Activated CD8-positive, alpha-beta memory T cell treated with anti-CD3 and anti-CD28 coated beads for 1 hour (primary cell): ENCODE data around the gene ALG2.
A peak's percentile ranks its signal among the peaks of the same experiment; 100 is the strongest.
"Not testable (repeated sequence)": the region's sequence is repeated elsewhere in the genome, so short reads cannot be mapped to it uniquely, and the experiment has no call there.

Experiments
- DNase-seq, 2 donors: peaks; one replicate each; pipeline ENCODE4 v3.0.0-alpha.2; 2020; ENCODE audit warnings: low read depth in 1 of 2; ENCODE audit errors: extremely low read depth in 1 of 2

ALG2 gene

DNA sequence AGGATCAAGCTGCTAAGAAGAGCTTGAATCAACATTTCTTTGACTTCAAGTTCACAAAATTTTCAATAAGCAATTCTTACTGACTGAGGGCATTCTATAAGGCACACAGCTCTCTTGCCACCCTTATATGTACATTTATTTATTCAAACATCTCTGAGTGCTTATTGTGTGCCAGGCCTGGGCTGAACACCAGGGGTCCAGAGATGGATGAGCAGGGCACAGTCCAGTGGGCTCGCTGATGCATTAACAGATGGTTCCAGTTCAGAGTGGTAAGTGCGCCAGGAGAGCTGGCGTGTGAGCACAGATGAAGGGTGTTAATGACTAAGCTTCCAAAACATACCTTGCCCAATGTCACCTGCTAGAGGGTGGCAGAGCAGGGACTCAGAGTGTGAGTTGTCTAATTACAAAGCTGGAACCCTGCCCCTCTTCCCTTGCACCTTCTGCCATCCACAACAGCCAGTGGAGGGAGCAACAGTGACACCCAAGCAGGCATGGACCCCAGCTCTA is 24.6 kb downstream of the ALG2 start:
- DNase-seq = no peak

DNA sequence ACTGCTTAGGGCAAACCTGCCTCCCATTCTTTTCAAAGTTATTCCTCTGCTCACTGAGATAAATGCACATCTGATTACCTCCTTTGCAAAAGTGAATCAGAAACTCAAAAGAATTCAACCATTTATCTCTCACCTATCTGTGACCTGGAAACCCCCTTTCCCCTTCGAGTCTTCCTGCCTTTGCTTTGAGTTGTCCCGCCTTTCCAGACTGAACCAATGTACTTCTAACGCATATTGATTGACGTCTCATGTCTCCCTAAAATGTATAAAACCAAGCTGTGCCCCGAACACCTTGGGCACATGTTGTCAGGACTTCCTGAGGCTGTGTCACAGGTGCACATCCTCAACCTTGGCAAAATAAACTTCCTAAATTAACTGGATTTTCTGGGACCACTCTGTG is 25.3 kb downstream of the ALG2 start:
- not testable (repeated sequence) for DNase-seq

DNA sequence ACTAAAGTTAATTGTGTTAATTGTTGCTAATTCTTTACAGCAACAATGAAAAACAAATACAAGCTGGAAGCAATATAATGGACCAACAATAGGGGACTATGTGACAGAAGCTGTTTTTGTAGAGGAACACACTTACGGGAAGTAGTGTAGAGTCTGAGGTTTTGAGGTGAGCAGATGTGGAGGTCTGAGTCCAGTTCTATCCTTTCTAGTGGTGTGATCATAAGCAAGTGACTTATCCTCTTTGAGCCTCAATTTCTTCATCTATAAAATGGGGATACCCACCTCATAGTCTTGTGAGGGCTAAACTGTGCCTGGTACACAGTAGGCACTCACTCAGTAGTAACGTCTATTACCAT is 28.3 kb downstream of the ALG2 start:
- DNase-seq = no peak

DNA sequence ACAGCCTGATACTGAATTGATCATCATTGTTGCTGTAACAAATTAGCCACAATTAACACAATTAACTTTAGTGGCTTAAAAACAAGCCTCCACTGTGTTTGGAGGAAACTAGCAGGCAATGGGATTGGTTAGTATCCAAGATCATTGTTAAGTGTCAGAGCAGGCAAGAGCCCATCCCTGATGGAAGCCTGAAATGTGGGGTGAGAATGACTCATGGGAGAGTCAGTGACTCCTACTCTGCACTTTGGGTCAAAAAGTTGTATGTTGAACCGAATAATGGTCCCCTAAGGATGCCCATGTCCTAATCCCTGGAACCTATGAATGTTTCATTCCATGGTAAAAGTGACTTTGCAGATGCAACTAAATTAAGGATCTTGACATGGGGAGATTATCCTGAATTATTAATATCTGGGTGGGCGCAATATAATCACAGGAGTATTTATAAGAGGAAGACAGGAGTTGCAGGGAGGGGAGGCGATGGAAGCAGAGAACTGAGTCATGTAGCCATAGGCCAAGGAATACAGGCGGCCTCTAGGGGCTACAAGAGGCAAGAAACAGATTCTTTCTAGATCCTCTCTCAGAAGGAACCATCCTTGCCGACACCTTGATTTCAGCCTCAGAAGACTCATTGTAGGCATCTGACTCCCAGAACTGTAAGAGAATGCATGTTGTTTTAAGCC is 28.8 kb downstream of the ALG2 start:
- DNase-seq = no peak

DNA sequence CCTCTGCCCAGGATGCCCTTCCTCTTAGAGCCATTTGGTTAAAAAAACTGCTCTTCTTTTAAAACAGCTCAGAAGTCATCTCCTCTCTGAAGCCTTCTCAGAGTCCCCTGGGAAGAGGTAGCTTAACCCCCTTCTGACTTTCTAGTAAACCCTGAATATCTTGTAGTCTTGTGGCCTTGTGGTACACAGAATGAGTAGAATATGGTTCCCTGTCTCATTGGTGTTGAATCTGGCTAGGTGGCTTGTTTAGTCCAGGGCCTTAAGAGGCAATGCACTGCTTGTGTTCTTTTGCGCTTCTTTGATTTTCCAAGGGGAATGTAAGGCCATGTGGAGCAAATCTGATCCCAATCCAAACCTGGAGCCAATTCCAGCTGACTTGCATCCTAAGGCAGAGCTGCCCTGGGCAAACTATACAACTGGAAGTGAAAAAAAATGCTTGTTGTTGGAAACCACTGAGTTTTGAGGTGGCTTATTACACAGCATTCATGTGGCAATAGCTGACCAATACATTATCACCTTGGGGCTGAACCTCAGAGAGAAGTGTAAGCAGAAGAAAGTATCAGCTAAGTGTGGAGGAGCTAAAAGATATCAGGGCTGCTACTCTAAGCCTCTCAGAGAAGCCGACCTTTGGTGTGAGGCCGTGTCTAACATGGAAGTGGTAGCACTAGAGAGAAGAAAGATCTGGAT is 31.0 kb downstream of the ALG2 start:
- DNase-seq = no peak

DNA sequence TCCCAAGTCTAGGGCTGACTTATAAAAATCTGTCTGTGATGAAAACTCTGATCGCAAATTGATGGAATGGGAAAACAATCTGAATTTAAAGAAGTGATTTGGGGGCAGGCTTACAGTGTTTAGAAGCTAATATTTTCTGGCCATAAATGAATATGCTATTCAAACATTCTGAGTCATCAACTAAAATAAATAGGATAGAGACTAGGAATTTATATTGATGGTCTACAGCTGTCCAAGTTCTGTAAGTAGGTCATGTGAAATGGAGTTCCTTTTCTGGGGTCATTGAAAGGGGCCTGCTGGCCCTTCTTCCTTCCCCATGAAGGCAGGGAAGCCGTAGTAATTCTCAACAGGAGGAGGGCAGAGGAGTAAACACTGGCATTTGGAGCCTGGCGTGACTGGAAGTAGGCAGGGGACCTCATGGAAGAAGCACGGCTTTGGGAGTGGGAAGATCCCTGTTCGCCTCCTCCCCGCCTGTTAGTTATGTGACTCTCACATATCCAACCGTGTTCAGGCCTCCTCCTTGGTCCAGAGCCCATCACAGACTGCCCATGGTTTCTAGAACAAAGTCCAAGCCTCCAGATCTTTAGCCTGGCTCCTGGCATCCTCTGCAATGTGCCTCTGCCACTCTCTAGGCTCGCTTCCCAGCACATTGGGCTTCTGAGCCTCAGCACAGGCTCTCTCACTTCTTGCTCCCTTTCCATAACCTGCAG is 31.7 kb downstream of the ALG2 start:
- DNase-seq = no peak

DNA sequence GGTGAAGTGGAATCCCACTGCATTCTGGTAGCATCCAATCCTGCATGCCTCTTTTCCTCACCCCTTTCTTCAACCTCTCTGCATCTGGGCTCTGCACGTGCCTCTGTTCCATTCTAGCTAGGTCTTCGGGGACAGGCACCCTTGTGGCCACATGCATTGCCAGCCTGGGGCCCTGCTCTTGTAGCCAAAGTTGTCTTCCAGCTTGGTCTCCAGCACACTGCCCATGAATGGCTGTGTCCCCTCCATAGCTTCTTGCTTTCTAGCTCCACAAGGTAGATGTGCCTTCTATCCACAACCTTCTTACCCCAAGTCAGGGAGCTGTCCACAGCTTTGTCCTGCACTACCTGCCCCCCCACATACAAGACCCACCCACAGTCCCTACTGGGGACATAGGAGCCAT is 32.6 kb downstream of the ALG2 start:
- DNase-seq = no peak

DNA sequence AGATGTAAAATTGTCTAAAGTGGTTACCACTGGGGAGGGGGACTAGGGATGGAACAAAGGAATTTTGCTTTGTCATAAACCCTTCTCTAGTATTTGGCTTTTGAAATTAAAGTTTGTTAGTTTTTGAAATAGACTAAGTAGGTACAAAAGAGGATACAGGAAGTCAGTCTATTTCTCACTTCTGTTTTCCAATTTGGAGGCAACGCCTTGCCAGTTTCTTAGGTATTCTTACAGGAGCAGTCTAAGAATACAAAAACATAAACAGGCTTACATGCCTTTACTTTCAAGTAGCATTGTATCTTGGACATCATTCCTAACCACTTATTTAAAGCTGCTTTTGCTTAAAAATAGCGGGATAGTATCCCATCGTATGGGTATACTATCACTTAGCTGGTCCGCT is 34.4 kb downstream of the ALG2 start:
- no peak for DNase-seq

DNA sequence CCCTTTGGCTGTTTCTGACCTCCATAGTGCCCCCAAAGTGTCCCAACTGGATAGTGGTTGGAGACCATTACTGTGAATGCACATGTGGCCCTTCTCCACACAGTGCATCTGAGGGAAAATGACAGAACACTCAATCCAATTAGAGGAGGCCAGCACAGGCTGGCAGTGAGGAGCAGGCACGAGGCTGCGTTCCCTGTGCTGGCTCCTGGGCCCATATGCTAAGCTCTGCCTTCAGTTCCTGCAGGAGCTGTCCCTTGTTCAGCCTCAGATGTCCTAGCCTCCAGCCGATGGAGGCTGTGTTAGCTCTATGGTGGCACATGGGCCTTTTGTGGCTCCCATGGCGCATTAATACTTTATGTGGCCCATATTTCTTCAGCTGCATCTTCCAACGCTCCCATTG is 35.8 kb downstream of the ALG2 start:
- DNase-seq = no peak

DNA sequence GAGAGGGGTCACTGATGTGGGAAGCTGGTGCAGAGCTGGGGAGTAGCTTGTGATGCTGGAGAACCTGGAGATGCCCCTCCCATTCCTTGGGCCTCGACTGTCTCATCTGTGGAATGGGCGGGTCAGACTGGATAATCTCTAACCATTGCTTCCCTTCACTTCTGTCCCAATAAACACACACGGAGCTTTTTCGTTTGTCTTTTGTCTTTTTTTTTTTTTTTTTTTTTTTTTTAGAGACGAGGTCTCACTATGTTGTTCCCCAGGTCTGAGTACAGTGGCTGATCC is 36.5 kb downstream of the ALG2 start:
- DNase-seq = no peak

DNA sequence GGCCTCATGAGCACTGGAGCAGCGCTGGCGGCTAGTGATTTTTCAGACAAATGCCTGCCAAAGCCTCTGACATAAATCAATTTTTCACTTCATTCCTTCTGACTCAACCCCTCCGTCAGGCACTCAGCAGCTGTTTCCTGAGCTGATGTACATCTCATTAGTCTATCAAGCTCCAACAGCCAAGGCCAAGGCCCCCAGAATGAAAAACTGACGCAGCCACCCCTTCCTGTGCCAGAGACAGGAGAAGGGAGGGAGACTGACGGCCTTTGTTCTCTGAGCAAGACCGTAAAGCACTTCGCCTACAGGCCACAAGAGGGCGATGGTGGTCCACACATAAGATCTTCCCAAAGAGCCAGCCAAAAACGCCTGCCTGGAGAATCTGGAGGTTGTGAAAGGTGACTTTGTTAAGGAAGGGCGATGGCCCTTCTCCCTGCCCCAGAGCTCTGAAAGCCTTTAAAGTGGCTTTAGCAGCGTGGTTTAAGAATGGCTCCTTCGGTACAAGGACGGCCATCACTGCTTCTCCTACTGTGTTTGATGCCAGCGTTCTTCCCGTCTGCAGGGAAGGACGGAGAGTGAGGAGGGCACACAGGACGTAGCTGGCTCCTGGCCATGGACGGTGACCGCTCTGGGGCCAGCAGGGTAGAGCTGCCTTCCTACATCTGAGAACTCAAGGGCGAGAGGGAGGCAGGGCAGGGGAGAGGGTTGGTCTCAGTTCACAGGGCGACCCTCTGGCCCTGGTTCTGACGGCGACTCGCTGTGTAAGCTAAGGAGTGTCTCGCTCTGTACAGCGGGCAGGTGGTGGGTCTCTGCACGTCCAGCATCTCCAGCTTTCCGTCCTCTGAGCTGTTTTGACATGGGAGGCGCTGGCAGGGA is 37.0 kb downstream of the ALG2 start:
- peak; percentile 44 to 57 for DNase-seq

DNA sequence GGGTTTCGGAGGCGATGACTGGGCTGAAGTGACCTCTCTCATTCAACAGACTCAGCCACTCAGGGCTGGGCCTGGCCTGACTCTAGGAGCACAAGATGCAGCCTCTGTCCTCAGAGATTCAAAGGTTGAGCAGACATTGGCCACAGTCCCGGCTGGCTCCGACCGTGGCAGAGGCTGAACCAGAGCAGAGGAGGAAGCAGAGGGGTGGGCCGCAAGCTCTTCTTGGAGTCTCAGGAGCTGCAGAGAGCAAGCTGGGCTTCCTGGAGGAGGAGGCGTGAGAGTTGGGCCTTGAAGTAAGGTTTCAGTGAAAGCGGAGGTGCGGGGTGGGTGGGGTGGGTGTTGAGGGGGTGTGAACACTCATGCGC is 37.6 kb downstream of the ALG2 start:
- no peak for DNase-seq

DNA sequence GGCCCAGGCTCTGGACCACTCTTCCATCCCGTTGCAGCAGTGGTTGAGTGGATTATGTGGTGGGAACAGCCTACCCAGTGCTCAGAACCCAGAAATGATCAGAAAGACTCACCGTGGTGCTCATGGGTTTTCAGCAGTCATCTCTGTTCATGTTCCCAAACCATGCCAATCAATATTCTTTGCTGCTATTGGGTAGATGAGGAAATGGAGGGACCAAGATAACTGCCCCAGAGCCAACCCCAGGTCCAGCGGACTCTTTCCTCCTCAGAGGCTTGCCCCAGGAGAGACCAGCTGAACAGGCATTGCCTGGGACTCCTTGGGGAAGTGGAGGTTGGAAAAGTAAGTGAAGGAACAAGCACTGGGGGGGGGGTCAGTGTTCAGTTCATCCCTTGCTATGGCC is 38.1 kb downstream of the ALG2 start:
- no peak for DNase-seq

DNA sequence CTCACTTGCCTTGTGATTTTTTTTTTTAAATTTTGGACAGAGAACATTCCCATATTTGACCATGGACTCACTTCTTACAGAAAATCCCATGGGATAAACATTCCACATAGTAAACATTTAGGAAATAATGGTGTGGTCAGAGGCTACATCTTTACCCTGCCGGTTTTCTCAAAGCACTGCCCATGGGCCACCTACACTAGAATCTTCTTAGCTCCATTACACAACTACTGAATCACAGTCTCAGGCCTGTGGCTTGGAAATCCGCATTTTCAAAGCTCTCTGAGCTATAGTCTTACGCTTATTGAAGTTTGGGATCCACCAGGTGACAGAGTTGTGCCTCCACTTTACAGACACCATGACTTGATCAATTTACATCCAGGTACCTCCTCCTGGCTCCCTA is 39.4 kb downstream of the ALG2 start:
- DNase-seq = no peak

DNA sequence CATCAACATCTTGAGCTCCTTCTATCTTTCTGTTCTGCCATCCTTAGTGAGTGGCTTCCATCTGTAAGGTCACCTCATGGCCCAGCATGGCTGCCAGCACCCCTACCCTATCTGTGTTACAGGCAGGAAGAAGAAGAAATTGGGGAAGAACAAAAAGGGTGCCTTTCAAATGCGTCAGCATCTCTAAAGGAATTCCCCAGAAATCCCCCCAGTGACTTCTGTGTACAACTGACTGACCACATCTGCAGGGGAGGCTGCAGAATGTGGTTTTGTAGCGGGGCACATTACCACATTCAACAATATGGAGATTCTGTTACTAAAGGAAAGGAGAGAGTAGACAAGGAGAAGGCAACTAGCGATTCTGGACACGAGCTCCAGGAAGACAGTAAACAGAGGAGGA is 40.1 kb downstream of the ALG2 start:
- no peak for DNase-seq

DNA sequence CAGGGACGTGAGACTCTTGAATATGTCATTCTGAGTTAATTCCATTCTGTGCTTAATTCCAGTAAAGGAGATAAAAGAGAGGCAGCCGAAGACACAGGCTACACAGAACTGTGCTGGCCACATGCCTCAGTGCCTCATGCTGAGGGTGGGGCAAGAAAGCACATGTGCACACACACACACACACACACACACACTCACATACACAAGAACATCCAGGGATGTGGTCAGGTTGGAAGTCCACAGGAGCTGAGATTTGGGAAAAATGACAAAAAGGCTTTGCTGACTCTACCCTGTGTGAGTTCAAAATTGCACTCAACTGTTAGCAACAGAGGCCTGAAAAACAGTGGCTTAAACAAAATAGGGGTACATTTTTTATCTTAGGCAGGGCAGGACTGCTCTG is 40.5 kb downstream of the ALG2 start:
- no peak for DNase-seq

DNA sequence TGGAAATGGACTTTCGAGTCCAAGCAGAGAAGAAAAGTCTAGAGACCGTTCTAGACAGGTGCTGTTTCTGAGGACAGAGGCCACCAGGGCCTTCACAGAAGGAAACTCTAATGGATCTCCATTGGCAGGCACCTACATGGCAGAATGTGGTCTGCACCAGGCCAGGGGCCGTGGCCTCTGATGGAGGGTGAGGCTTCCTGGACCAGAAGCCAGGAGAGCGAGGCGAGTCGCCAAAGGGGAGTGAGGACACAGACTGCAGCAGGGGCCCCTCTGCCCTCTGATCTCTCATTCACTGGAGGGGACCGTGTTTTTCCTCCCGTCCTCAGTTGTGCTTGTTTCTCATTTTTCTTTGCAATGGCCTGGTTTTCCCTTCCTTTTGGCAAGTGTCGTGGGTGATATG is 41.1 kb downstream of the ALG2 start:
- no peak for DNase-seq

DNA sequence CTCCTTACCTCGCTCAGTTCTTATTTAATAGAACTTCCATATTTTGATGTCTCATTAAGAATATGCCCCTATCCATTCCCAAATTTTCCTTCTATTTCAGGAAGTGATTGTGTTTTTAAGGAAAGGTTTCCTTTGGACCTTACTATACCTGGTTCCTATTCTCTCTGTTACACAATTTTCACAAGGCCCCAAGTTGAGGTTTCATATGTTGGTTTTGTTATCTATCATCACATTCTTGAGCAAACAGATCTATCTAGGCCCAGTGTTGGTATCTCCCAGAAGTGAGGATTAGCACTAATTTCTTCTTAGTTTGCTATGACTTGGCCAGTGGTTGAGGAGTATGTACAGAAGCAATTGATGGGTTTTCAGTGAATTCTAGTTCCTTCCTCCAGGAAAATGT is 41.5 kb downstream of the ALG2 start:
- DNase-seq = no peak

DNA sequence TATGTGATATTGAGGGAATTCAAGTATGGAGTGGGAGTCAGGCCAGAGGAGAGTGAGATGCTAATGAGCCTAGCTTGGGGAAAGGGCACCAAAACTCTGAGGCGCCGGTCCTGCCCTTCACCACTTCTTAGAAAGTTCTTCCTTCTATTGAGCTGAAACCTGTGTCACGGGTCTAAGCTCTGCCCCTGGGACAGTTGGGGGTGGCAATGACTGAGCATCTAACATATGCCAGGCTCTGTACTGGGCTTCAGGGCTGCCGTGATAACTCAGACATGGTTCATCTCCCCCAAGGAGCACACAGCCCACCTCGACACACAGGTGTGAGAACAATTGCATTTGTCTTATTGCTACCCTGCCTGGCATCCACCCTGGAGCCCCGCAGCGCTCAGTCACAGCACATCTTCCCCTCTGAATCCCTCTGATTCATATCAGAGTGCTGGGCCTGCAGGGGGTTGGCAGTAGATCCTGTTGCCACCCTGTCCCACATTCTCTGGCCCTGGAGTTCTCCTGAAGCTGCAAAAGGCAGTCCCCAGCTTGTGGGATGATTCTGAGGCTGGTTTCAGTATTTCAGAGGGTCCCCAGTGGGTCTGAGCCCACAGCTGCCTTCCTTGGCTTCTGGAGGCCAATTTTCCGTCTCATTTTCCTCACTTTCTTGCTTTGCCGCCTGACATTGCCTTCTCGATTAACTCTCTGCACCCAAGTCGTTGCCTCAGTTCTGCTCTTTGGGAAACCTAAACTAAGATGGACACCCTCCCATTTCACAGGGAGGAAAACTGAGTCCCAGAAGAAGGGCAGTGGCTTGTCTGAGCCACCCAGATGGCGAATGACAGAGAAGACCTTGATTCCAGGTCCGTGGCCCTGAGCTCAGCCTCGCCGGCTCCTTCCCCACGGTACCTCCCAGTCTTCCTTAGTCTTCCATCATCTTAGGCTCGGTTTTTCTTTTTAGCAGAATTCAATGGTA is 42.5 kb downstream of the ALG2 start:
- no peak for DNase-seq

DNA sequence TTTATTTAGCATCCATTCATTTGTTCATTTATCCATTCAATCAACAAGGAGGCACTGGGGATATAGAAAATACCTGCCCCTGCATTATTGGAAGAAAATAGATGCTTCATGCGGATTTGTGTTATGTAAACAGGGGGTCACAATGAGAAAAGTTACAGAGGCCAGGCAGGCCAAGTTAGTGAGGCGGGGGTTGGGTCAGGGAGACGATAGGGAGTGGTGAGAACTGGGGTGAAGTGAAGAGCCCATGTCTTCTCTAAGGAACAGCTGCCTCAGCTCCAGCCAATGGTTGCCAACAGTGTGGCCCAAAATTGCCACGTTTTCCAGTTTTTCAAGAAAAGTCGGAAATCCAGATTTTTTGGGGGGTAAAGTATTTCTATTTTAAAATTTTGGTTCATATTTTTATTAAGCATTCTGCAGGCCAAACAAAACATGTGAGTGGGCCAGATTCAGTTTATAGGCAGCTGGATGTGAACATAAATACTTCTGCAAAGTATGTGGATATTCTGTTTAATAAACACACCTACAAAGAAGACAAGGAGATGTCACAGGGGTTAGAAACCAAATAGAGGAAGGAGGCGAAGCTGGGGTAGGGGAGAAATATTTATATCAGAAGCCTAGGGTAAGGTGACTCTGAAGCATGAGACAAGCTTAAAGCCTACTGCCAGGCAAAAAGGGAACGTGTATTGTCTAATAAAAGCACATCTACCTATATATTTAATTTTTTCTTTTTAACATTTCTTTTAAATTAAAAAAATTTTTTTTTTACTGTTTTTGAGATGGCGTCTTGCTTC is 44.0 kb downstream of the ALG2 start:
- no peak for DNase-seq
